IPS-NIHi7 (cell line): Measurements from ENCODE around the gene IYD.
"Not testable (repeated sequence)": the region's sequence is repeated elsewhere in the genome, so short reads cannot be mapped to it uniquely, and the experiment has no call there.

Experiments
- DNase-seq: peaks from one replicate; pipeline ENCODE4 v3.0.0; 2012; ENCODE audit warnings: mixed read lengths; ENCODE audit errors: extremely low spot score

The IYD gene

GRCh38 chr6:150430815-150431214, 62.0 kb downstream of the IYD start:
- DNase-seq: no peak

GRCh38 chr6:150435360-150435759, 66.5 kb downstream of the IYD start:
- DNase-seq: no peak

DNA sequence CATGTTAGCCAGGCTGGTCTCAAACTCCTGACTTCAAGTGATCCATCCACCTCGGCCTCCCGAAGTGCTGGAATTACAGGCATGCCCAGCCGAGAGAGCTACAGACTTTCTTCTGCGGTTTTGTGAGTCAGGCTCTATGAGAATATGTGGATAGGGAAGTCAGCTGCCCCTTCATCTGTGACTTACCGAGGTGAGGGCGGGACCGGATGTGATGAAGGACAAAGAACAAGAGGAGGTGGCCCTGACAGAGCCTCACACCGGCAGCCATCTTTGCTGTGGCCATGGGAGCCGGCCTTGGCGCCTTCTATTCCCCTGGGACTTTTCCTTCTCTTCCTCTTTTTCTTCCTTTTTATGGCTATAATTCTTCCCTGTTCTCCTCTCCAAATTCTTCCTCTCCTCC, 67.0 kb downstream of the IYD start:
- no peak for DNase-seq

DNA sequence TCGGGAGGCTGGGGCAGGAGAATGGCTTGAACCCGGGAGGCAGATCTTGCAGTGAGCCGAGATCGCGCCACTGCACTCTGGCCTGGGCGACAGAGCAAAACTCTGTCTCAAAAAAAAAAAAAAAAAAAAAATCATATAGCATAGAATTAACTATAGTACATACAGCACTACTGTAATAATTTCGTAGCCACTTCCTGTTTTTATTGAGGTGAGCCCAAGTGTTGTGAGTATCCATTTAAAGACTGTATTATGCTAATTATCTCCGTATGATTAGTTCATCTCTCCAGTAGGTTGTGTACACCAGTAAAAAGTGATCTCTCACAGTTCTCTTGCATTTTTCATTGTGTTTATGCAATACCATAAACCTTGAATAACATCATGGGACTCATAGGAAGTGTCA, 70.6 kb downstream of the IYD start:
- DNase-seq: no peak

DNA sequence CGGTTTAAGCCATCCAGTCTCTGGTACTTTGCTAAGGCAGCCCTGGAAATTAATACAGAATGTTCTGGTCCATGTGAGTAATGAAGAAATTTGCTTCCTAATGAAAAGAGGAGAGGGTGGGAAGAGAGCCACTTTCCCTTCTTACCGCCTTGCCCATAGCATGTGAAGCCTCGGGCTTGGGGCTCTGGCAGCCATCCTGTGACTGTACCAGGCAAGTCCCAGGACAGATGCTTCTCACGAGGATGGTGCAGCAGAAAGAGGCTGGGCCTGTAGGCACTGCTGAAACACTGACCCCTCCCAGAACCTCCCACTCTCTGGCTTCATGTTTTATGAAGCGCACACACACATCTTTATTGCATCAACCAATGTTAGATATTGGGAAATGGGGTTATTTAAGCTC, 74.8 kb downstream of the IYD start:
- DNase-seq: no peak

DNA sequence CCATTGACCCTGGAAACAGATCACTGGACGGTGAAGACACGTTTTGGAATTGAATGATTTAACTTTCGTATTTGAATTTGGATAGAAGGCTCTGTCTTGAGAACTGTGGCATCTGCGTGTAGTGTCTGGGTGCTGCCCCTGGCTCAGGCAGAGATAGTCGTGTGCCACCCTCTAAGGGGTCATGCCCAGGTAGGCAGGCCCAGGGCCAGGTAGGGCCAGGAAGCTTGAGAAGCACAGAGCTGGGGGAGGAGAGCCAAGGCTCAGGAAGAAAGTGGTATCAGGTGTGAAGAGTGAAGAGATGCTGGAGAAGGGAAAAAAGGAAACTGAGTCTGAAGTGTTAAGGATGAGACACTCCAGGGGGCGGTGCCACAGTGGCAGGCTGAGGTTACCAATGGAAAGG, 75.5 kb downstream of the IYD start:
- no peak for DNase-seq

- DNase-seq: no peak
Observed at GRCh38 chr6:150445486-150445885, 76.7 kb downstream of the IYD start.

DNA sequence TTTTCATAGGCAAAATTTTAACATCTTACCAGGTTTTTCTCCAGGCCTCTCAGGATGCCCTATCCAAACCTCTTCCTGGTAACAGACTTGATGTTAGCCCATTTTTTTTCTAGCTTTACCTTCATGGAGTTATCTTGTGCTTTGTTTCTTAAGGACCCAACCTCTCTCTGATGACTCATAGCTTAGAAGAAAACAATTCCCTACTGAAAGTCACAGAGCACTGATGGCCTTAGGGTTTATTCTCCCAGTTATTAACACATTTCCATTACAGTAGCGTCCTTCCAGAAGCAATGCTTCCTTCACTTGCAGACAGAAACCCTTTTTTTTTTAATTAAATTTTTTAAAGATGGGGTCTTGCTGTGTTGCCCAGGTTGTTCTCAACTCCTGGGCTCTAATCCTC, 79.4 kb downstream of the IYD start:
- DNase-seq: no peak

DNA sequence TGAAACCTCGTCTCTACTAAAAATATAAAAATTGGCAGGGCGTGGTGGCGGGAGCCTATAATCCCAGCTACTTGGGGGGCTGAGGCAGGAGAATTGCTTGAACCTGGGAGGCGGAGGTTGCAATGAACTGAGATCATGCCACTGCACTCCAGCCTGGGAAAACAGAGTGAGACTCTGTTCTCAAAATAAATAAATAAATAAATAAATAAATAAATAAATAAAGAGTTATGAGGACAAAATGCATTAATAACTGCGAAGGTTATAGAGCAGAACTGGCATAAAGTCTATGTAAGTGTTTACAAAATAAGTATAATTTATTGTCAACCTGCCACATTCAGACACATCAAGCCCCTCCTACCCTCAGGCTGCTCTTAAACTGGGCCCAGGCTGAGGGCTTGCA, 80.2 kb downstream of the IYD start:
- not testable (repeated sequence) for DNase-seq

DNA sequence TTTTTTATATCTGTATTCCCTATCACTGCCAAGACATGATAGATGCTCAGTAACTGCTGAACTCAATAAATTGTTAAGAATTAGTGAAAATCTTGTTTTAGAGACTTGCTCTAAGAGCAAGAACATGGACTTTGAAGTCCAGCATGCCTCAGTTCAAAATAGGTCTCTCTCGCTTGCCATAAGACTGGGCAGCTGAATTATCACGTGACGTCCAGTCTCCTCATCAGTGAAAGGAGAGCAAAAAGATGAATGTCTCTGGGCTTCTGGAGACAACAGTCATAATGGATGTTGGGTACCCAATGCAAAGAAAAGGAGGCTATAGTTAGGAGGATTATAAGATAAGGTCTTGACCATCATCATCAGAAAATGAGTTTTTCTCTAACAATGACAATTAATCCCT, 82.1 kb downstream of the IYD start:
- DNase-seq: no peak

- no peak for DNase-seq
Observed at GRCh38 chr6:150451807-150452427, 83.1 kb downstream of the IYD start.

GRCh38 chr6:150452428-150453243, 83.8 kb downstream of the IYD start:
- no peak for DNase-seq

DNA sequence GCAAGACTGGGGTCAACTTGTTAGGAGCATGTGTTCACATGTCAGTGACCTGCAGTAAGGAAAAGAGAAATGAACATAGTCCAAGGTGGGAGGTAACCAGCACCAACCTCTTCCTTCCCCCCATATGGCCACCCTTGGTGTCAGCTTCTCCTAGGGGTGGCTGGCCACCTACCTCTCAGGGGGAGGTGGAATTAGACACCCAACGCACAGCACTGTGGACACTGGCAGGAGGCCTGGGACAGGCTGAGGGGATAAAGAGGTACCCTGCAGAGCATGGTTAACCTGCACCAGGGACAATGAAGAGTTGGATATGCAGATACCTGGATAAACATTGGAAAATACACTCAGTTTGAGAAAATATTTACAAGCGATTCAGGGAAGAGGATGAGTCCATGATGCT, 84.5 kb downstream of the IYD start:
- no peak for DNase-seq
